ENCODE data around the gene ZBTB24.

Gene ZBTB24

GRCh38 chr6:109417646-109418045 is 65.4 kb downstream of the ZBTB24 start:
- TF ChIP-seq CTCF (IDR thresholded peaks at IDR 0.05), result no peak
- TF ChIP-seq ZFX (IDR thresholded peaks at IDR 0.05; ENCODE audit: borderline replicate concordance), result no peak
- H3K27ac ChIP-seq, result no peak overlapping the region

Data from 22Rv1 (cell line).